H7 (cell line): ENCODE results near the gene BCOR. TPM values are rescaled to one million over a fixed set of nuclear protein-coding genes. Genes with fewer than 3 reads are reported as not detected.
A peak's percentile ranks its signal among the peaks of the same experiment; 100 is the strongest.

ENCODE experiments used
- DNase-seq: peaks from one replicate; pipeline ENCODE4 v3.0.0; 2012
- H3K27me3 ChIP-seq: 2 replicates; pipeline ENCODE4 v1.6.0; 2011; ENCODE audit warnings: mild to moderate bottlenecking, low read length; ENCODE audit not compliant: control insufficient read depth, insufficient read depth
- H3K36me3 ChIP-seq: replicated peaks from 2 replicates; pipeline ENCODE4 v1.5.1; 2011; ENCODE audit warnings: low read length; ENCODE audit not compliant: control insufficient read depth, insufficient read depth
- H3K4me3 ChIP-seq: 2 replicates; pipeline ENCODE4 v1.5.1; 2011; ENCODE audit warnings: low read depth, mild to moderate bottlenecking, control low read depth, low read length, moderate library complexity; ENCODE audit not compliant: insufficient read depth
- total RNA-seq: library from RNA; depleted of rRNA; stranded (reverse); fragments of >200 nt; shearing (Covaris generic); gene quantifications from 2 replicates; pipeline ENCODE4 v1.2.3, GENCODE V29; 2014; rRNA removed

The BCOR gene
- total RNA-seq: 32.5 and 51.0 TPM in 2 replicates

GRCh38 chrX:40097504-40098263 is at the start of gene BCOR:
Gene BCOR (minus strand): TSS chrX:40097958. CDS start chrX:40077929, 20,029 bp downstream.
- Histone ChIP-seq H3K4me3 (peak within 1 kb of the TSS; percentile 73), H3K36me3 (no peaks in the 10 kb centered on the region), H3K27me3 (peaks cover 50% of the 10 kb centered on the region; the same call in 1 of the 2 replicates)
- peak; percentile 95 for DNase-seq

GRCh38 chrX:40147126-40147952 is 49.6 kb upstream of the BCOR start:
- Histone ChIP-seq H3K27me3 (peaks cover 85% of the 10 kb centered on the region), H3K36me3 (no peaks in the 10 kb centered on the region), H3K4me3 (peak overlapping the region; percentile 61)
- peak; percentile 79 for DNase-seq

DNA sequence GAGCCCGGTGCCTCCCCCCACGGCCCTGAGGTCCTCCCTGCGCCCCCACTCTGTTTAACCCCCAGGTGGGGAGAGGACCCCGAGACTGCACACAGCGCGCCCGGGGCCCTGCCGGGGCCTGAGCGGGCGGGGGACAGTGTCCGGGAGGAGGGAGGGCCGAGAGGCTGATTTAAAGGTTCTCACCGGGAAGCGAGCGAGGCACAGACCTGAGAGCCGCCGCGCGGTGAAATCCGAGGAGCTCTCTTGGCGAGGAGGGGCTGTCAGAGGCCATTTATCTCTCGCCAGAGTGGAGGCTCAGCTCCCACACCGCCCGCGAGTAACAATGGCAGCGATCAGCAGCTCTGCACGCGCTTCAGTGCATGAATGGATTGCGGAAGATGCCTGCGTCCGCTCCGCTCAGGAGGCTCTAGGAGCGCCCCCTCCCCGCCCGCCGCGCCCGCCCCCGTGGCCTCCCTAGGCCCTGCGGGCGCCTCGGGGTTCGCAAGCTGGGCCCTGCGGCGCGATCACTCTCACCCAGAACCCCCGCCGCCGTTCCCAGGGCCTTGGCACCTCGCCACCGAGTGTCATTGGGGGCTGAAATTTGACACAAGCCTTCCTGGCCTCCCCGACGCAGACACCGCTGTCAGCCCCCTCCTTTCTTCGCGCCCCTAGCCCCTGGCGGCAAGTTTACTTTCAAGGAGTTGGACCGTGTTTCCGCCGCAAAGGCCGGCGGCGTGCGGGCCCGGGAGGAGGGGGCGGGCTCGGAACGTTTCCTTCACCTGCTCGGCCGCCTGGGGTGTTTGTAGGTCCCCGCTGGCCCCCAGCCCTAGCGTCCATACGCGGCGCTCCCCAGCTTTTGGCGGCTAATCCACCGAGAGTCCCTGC is 48.7 kb upstream of the BCOR start:
- H3K27me3 ChIP-seq: peaks cover 78% of the 10 kb centered on the region
- peak; percentile 91 for DNase-seq

GRCh38 chrX:40145923-40146261 is 48.1 kb upstream of the BCOR start:
- no peak for DNase-seq
- H3K36me3 ChIP-seq: no peaks in the 10 kb centered on the region
- peaks cover 72% of the 10 kb centered on the region for H3K27me3 ChIP-seq
- H3K4me3 ChIP-seq: peak overlapping the region; percentile 61

More for the DNA sequence above, 48.7 kb upstream of the BCOR start:
- Histone ChIP-seq H3K36me3 (no peaks in the 10 kb centered on the region), H3K4me3 (peak overlapping the region; percentile 61)

DNA sequence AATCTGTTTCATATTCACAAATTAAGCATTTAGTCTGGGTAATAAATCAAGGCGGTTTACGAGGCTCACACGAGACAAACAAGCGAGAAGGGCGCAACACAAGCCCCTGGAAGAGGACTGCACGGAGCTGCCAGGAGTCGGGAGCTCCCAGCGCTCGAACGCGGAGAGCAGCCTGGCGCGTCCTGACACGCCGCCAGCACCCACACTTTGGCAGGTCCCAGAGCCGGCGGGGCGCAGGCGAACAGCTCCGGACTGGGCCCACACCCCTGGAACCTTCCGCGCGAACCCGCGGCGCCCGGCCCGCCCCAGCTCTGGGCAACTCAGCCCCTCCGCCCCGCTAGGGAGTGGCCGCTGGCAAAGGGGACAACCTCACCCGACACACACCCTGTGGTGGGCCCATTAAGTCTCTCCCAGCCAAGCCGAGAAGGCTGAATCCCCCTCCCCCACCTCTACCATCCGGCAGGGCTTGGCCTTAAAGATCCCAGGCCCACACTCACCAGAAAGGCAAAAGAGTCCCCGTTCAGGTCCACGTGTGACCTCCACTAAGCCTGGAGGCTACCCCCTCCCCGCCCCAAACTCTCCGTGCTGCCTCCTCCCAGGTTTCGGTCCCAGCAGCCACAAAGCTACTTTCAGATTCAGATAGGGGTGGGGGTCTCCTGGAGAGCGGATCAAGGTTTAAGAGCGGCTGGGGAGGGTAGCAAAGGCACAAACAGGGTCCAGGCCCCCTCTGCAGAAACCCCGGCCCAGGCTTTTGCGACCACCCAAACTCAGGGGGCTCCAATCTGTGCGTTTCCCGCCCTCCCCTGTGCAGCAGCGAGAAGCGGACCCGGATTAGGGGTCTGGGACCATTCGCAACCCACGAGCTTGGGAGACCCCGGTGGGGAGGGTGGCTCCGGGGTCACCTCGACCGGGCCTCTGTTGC is 47.5 kb upstream of the BCOR start:
- peak; percentile 90 for DNase-seq
- Histone ChIP-seq H3K4me3 (peak overlapping the region; percentile 61), H3K27me3 (peaks cover 66% of the 10 kb centered on the region), H3K36me3 (no peaks in the 10 kb centered on the region)

DNA sequence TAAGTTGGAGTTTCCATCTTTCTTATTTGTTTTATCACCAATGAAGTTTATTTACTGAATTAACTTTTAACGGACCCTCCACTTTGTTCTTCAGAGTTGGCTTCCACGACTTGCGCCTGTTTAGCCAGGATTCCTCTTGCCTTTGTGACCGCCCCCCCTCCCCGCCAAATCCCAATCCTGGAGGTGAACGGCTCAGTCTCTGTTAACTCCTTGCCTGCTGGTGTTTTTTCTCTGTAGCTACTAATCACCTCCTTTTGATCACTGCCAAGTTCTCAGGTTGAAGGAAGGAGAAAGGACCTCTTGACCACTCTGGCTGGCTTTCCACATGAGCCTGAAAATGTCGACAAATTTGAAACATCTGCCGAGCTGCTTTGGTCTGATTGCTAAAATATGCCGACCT is 46.8 kb upstream of the BCOR start:
- H3K36me3 ChIP-seq: no peaks in the 10 kb centered on the region
- peaks cover 59% of the 10 kb centered on the region for H3K27me3 ChIP-seq
- peak overlapping the region; percentile 61 for H3K4me3 ChIP-seq
- DNase-seq: peak; percentile 82

DNA sequence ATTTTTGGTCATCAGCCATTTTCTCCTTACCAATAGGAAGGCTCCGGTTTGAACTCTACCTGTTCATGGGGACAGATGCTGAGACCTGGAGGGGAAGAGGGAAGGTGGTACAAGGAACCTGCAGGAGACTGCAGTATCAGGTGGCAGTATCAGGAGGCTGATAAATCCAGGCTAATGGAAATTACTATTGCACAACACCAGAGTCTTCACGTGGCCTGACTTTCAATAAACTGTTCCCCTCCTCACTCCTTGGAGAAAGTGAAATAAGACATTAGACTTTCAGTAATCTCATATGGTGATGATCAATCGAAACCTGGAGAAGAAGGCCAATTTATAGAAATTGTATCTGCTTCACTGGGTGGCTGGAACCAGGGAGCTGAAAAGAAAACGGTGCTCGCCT is 46.2 kb upstream of the BCOR start:
- Histone ChIP-seq H3K27me3 (peaks cover 53% of the 10 kb centered on the region), H3K4me3 (no peak overlapping the region; the same call in 1 of the 2 replicates), H3K36me3 (no peaks in the 10 kb centered on the region)
- no peak for DNase-seq

DNA sequence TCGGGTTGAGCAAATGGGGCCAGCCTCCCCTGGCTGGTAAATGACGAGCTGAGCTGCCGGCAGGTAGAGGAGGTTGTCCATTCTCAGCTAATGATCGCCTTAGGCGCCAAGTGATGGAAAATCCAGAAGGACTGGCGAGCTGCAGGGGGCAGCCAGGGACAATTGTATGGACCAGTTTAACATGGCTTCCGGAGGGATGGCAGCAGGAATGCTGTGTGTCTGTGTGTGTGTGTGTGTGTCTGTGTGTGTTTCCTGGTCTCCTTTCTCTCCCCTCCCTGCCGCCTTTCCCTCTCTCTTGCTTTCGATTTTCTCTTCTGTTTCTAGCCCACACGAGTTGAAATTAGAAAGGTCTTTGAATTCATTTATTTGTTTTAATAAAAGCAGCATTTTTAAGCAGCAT is 45.2 kb upstream of the BCOR start:
- no peak overlapping the region for H3K4me3 ChIP-seq
- no peaks in the 10 kb centered on the region for H3K36me3 ChIP-seq
- peak; percentile 33 for DNase-seq
- peaks cover 44% of the 10 kb centered on the region for H3K27me3 ChIP-seq

GRCh38 chrX:40142417-40142816 is 44.7 kb upstream of the BCOR start:
- Histone ChIP-seq H3K27me3 (peaks cover 38% of the 10 kb centered on the region), H3K36me3 (no peaks in the 10 kb centered on the region)

GRCh38 chrX:40140706-40141499 is 43.1 kb upstream of the BCOR start:
- H3K36me3 ChIP-seq: no peaks in the 10 kb centered on the region
- H3K27me3 ChIP-seq: peaks cover 25% of the 10 kb centered on the region; the same call in 1 of the 2 replicates
- peak; percentile 69 for DNase-seq
- H3K4me3 ChIP-seq: no peak overlapping the region

More at GRCh38 chrX:40142417-40142816, 44.7 kb upstream of the BCOR start:
- no peak for DNase-seq
- H3K4me3 ChIP-seq: no peak overlapping the region

DNA sequence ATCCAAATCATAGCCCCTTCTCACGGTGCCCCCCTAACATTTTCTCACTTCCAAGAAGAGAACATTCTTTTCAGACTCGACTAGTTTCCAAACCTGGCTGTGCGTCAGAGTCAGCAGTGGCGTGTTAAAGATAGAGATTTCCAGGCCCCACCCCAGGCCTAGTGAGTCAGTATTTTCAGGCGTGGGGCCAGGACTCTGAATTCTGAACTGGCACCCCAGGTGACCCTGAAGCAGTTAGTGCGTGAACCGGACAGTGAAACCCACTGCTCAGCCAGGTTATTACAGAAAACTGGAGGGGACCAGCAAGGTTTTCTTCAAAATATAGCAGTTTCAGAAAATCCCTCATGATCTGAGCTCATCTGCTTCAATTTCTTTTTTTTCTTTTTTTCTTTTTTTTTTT is 35.0 kb upstream of the BCOR start:
- no peak for DNase-seq
- Histone ChIP-seq H3K36me3 (no peaks in the 10 kb centered on the region), H3K27me3 (no peaks in the 10 kb centered on the region), H3K4me3 (no peak overlapping the region)

GRCh38 chrX:40131654-40132337 is 34.0 kb upstream of the BCOR start:
- no peak for DNase-seq
- no peaks in the 10 kb centered on the region for H3K27me3 ChIP-seq

More at GRCh38 chrX:40131654-40132337, 34.0 kb upstream of the BCOR start:
- H3K4me3 ChIP-seq: no peak overlapping the region
- H3K36me3 ChIP-seq: no peaks in the 10 kb centered on the region
